Cardiac fibroblast (primary cell): ENCODE results near the gene NUP188.

Source experiments
- DNase-seq, 2 donors: peaks; one replicate each; pipeline versions ENCODE4 v3.0.0 to v3.0.0-alpha.2; 2010; ENCODE audit warnings: low read depth in 2 of 2
- H3K4me3 ChIP-seq, 2 donors: replicated peaks in 1 of 2; 1 replicate in 1 of 2; 2 replicates in 1 of 2; pipeline ENCODE4 v1.5.1; 2011; ENCODE audit warnings: low read depth in 2 of 2, low read length in 2 of 2, mild to moderate bottlenecking in 2 of 2, moderate library complexity in 1 of 2
- CTCF ChIP-seq: IDR thresholded peaks from one replicate; pipeline ENCODE4 v1.5.1; 2011; ENCODE audit warnings: low read depth, mild to moderate bottlenecking, low read length, inconsistent platforms

Gene NUP188

DNA sequence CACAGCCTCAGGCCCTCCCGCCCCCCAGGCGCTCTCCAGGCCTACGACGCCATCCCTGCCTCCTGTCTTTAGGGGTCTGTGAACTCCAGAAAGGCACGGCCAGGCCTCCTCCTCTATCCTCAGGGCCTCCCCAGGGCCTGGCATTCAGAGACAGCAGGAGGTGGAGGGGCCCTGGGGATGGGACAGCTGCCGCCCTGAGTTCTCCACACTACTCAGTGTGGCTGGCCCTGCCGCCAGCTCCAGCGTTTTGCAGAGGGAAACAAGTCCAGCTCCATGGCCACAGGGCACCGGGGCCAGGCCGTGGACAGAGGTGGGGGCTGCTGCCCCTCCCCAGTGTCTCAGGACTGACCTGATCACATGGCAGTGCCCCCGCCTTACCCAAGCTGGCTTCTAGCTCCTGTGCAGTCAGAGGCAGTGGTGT lies 64.3 kb downstream of the NUP188 start:
- H3K4me3 ChIP-seq, result no peak overlapping the region
- no peak for DNase-seq
- no peak for TF ChIP-seq CTCF

DNA sequence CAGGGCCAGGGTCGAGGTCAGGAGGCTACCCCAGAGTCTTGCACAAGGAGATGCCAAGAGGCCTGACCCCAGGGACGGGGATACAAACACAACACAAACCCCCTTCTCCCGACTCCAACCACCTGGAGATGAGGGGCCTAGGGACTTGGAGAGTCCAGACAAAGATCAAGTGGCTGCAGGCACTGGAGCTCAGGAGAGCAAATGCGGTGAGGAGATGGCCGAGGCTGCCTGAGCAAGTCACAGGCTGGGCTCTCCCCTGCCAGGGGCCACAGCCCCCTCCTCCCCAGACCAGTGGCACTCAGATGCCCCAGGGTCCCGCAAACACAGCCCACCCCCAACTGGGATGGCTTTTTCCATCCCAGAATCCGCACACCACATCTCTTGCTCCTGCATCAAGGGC lies 64.8 kb downstream of the NUP188 start:
- no peak for DNase-seq
- H3K4me3 ChIP-seq, result no peak overlapping the region
- TF ChIP-seq CTCF, result no peak

DNA sequence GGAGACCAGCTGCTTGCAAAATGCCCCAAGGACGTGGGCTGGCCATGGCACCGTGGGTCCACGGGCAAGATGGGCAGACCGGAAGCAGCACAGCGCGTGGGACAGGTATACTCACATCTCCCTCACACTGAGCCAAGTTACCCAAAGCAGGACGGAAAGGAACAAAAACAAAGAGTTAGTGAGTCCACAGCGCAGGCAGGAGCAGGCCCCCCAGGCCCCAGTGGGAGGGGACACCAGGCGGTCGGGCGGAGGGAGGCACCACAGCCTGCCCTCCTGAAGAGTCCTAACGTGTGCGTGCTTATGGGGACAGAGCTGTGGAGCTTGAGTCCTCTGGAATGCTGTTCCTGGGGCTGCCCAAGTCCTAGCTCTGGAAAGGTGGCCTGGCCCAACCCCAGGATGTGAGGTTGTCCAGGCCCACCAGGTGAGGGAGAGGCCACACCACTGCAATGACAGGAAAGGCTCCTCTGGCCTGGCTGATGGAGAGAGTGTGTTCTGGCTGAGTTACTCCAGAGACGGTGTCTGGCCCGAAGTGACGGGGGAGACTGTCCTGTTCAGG lies 65.5 kb downstream of the NUP188 start:
- no peak for TF ChIP-seq CTCF
- no peak for DNase-seq
- no peak overlapping the region for H3K4me3 ChIP-seq

DNA sequence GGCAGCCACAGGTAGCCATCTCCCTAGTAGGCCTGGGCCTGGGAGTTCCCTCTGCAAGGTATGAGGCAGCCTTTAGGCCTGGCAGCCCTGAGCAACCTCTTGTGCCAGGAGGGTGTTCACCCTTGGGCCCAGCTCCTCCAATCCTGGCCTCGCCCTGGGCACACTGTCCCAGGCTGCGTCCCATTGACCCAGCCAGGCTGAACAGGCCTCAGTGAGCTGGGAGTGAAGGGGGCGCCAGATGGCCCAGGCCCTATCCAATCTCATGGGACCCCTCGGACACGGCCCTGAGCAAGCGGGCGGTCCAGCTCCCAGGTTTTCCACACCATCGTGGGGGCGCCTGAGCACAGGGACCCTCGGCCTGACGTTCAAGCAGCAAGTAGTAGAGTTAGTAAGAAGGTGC lies 66.2 kb downstream of the NUP188 start:
- no peak for DNase-seq
- TF ChIP-seq CTCF, result no peak
- no peak overlapping the region for H3K4me3 ChIP-seq

DNA sequence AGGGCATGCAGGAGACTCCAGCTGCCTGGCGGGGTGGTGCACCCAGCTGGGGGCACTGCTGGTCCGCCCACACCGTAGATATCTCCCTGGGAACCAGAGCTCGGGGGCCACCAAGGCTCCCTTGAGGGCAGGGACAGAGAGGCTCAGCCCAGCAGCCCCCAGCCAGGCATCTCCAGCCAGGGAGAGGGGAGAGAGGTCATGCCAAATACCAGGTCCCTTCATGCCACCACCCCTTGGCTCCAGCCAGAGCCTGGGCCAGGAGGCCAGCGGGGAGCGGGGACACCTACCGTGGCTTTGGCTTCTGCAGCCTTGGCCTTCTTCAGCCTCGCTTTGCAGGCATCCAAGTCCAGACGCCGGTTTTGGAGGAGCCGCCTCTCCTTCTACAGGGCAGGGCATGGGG lies 66.6 kb downstream of the NUP188 start:
- no peak overlapping the region for H3K4me3 ChIP-seq
- no peak for TF ChIP-seq CTCF
- no peak for DNase-seq

- no peak overlapping the region for H3K4me3 ChIP-seq
- DNase-seq, result no peak
- no peak for TF ChIP-seq CTCF
Measured at GRCh38 chr9:129014608-129015007, 67.1 kb downstream of the NUP188 start.

- TF ChIP-seq CTCF, result no peak
- no peak overlapping the region for H3K4me3 ChIP-seq
- DNase-seq, result no peak
Measured at GRCh38 chr9:129021091-129021490, 73.6 kb downstream of the NUP188 start.
